Gastroesophageal sphincter (tissue), 3 donors: ENCODE measurements around the gene DCLK2.

ENCODE experiments used
- CTCF ChIP-seq, 4 experiments: fragments of 200-600 bp in 2 of 4; fragments of 450-650 bp in 2 of 4; sonication (generic) in 1 of 4; IDR thresholded peaks; one replicate each; pipeline ENCODE4 v1.5.1; 2017 to 2019; ENCODE audit warnings: antibody characterized with exemption in 4 of 4, mild to moderate bottlenecking in 2 of 4, moderate library complexity in 2 of 4
- POLR2A ChIP-seq, 2 donors: fragments of 450-650 bp; IDR thresholded peaks; one replicate each; pipeline ENCODE4 v1.6.1; 2017; ENCODE audit warnings: antibody characterized with exemption in 2 of 2, mild to moderate bottlenecking in 2 of 2, moderate library complexity in 1 of 2
- POLR2AphosphoS5 ChIP-seq: sonication (generic); formaldehyde crosslinking; IDR thresholded peaks from one replicate; pipeline ENCODE4 v1.6.1; 2017; ENCODE audit warnings: antibody characterized with exemption

GRCh38 chr4:150104404-150105027, 26.3 kb downstream of the DCLK2 start:
- TF ChIP-seq CTCF (IDR thresholded peaks at IDR 0.05), result no peak
- no peak for TF ChIP-seq POLR2AphosphoS5
- TF ChIP-seq POLR2A (IDR thresholded peaks at IDR 0.05), result no peak
